Tibial nerve (tissue), 4 donors: ENCODE results near the gene CXCL17.

ENCODE experiments used
- CTCF ChIP-seq, 5 experiments: fragments of 200-600 bp in 3 of 5; fragments of 450-650 bp in 2 of 5; sonication (generic) in 3 of 5; IDR thresholded peaks; one replicate each; pipeline ENCODE4 v1.5.1; 2016 to 2019; ENCODE audit warnings: antibody characterized with exemption in 5 of 5, mild to moderate bottlenecking in 3 of 5, moderate library complexity in 2 of 5
- EP300 ChIP-seq, 2 donors: sonication (generic); formaldehyde crosslinking; IDR thresholded peaks; one replicate each; pipeline ENCODE4 v1.6.1; 2017; ENCODE audit warnings: antibody characterized with exemption in 2 of 2, mild to moderate bottlenecking in 1 of 2
- POLR2A ChIP-seq, 2 donors: fragments of 450-650 bp; IDR thresholded peaks; one replicate each; pipeline ENCODE4 v1.6.1; 2017; ENCODE audit warnings: antibody characterized with exemption in 2 of 2, mild to moderate bottlenecking in 2 of 2, moderate library complexity in 2 of 2

GRCh38 chr19:42420055-42420544, 22.6 kb downstream of the CXCL17 start:
- peak; percentile 17 to 37 (median 27) for TF ChIP-seq CTCF (IDR thresholded peaks at IDR 0.05)
- TF ChIP-seq POLR2A (IDR thresholded peaks at IDR 0.05) = no peak
- no peak for TF ChIP-seq EP300 (IDR thresholded peaks at IDR 0.05)
